Heart left ventricle (tissue), 16 donors: ENCODE data around the gene PTPRJ. TPM values are rescaled to one million over a fixed set of nuclear protein-coding genes. Genes with fewer than 3 reads are reported as not detected.

Experiments
- ATAC-seq, 4 donors: fragments of 200-7000 bp; cut with Tn5 transposase; one replicate each; pipeline ENCODE4 v1.9.1; 2020 to 2022; ENCODE audit warnings: moderate library complexity in 4 of 4, mild to moderate bottlenecking in 3 of 4, moderate number of reproducible peaks in 1 of 4
- DNase-seq, 5 donors: peaks; one replicate each; pipeline ENCODE4 v3.0.0-alpha.2; 2020
- H3K27ac ChIP-seq, 12 donors: fragments of 200-600 bp; sonication (generic) in 4 of 12; one replicate each; pipeline versions ENCODE4 v1.5.0 to v1.8.0; 2016 to 2022; ENCODE audit warnings: mild to moderate bottlenecking in 2 of 12
- H3K27me3 ChIP-seq, 9 donors: fragments of 200-600 bp; sonication (generic) in 2 of 9; one replicate each; pipeline versions ENCODE4 v1.5.1 to v1.8.0; 2016 to 2022; ENCODE audit warnings: mild to moderate bottlenecking in 3 of 9
- H3K36me3 ChIP-seq, 9 donors: fragments of 200-600 bp; sonication (generic) in 2 of 9; one replicate each; pipeline versions ENCODE4 v1.5.0 to v1.8.0; 2018 to 2022; ENCODE audit warnings: mild to moderate bottlenecking in 2 of 9
- H3K4me1 ChIP-seq, 12 donors: fragments of 200-600 bp; sonication (generic) in 4 of 12; one replicate each; pipeline versions ENCODE4 v1.5.0 to v1.8.0; 2016 to 2022; ENCODE audit warnings: mild to moderate bottlenecking in 3 of 12
- H3K4me3 ChIP-seq, 12 donors: fragments of 200-600 bp; sonication (generic) in 4 of 12; one replicate each; pipeline versions ENCODE4 v1.5.0 to v1.8.0; 2017 to 2022; ENCODE audit warnings: mild to moderate bottlenecking in 9 of 12, moderate library complexity in 4 of 12
- H3K9me3 ChIP-seq, 12 donors: fragments of 200-600 bp; sonication (generic) in 4 of 12; one replicate each; pipeline versions ENCODE4 v1.5.0 to v1.8.0; 2016 to 2022; ENCODE audit warnings: mild to moderate bottlenecking in 1 of 12
- POLR2A ChIP-seq, 2 donors: fragments of 450-650 bp; IDR thresholded peaks; one replicate each; pipeline ENCODE4 v1.6.1; 2017; ENCODE audit warnings: antibody characterized with exemption in 2 of 2, mild to moderate bottlenecking in 2 of 2, moderate library complexity in 2 of 2
- whole genome bisulfite sequencing, 4 donors: extraction: QIAGEN DNeasy Blood & Tissue Kit in 2 of 4; methylation state at CpG; one replicate each; pipeline versions ENCODE4 v1.1.5 to v1.1.7; 2013 to 2018; 5-methylcytosine and 5-hydroxymethylcytosine counted together
- intact Hi-C, 10 donors: fragments of 100-400 bp; cut with DNase I; formaldehyde crosslinking; loops; one replicate each; pipeline versions ENCODE4 v1.11.1 to v1.14.2; 2022
- polyA plus RNA-seq, 2 donors: library from polyadenylated mRNA; stranded (reverse); fragments of 200-250 nt; gene quantifications; one replicate each; pipeline ENCODE4 v1.2.3, GENCODE V29; 2013
- total RNA-seq, 9 donors: library from RNA; depleted of rRNA in 2 of 9; stranded (reverse); fragments of >200 nt in 2 of 9; fragmentation: NEBNext Ultra II Directional in 3 of 9; extraction: Animal tissue kit (Norgen Biotek cat#: 25700) in 3 of 9; gene quantifications; one replicate each; pipeline versions ENCODE4 v1.1.0 to v1.2.4, GENCODE V29; 2016 to 2023
- TF ChIP-seq, protein P1 (sequence below), 12 donors: fragments of 200-600 bp; sonication (generic) in 4 of 12; IDR thresholded peaks; one replicate each; pipeline versions ENCODE4 v1.5.0 to v1.8.0; 2018 to 2022; ENCODE audit warnings: antibody characterized with exemption in 12 of 12, mild to moderate bottlenecking in 5 of 12
- donor health status: ischemic (EF 13 %, LVEDD 7.1; RV severe dilation, severe dysfunction).
- donor health status: healthy with polysubstance abuse.
- donor health status: DM: no; HTN: yes; CAD: no.
- donor health status: DM: no; HTN: no; CAD: no.
- donor health status: ischemic (EF 25% LVEDD 6.9; RV normal size, moderate dysfunction).
- donor health status: ischemic (EF 25% LVEDD 5.7; RV mildly dilated, moderate dysfunction).
- donor health status: healthy.
- donor health status: DM: yes; HTN: yes; CAD: no.
- donor health status: ischemic (EF 35%, LVEDD 5.7; RV mildly dilated, moderate dysfunction).
- donor health status: nonischemic (EF 11% LVEDD 7.7; RV severe dilation, severe dysfunction).
- donor health status: DM: yes; HTN: yes; CAD: no.
- donor health status: PGD.
- donor health status: ischemic (EF 29% LVEDD 5.4; RV normal size, mild dysfunction).
- donor health status: nonischemic (EF 23%, LVEDD 6.1; RV moderate dilation, normal function).

The PTPRJ gene
- total and polyA plus RNA-seq, 11 donors, result 1.2 to 39.0 (median 6.3) TPM

DNA sequence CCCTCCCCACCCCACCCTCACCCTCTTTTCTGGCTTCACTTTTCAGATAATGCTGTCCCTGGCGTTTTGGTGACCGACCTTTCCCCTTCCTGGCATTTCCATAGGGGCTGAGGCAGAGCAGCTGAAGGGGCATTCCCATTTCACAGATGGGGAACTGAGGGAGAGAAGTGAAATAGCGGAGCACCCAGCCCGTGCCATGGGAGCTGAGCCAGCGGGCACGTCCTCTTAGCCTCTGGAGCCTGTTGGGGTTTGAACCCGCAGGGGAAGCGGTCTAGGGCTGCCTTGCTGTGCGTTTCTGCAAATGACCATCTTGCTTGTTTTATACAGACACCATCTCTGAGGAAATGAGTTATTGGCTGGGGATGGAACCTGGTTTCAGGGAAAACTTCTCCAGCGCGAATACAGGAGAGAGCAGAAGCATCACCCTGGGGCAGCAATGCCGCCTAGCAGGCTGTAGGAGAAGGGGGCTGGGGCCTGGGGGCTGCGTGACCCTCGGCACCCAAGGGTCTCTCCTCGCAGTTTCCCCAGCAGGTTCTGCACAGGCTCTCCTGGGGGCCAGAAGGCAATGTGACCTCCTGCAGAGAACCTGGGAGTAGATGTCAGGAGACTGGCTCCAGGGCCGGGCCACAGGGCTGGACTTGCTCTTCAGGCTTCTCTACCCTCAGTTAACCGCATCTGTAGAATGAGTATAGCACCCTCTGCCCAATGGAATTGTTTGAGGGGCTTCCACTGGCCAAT, 1.5 kb downstream of the PTPRJ start:
- intact Hi-C loops, result loop anchor here in 5 of 10 donors (5.0 to 10.0 kb wide), 4 partner anchors 83 to 125 kb away; no protein-coding TSS in a partner anchor

DNA sequence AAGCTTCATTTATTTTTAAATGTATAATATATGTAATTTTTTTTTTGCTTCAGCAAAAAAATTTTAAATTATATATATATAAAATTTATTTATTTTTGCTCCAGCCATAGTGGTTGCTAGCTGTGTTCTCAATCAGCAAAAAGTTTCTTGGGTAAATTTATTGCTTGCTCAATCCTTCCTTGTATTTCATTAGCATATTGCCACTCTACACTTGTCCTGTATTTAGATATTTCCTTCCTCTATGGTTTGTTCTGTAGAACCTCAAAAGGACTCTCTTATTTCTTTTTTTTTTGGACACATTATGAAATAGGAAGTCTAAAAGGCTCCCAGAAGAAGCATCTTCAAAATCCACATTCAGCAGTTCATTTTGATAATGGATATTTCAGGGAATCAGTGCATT, 2.3 kb downstream of the PTPRJ start:
- Histone ChIP-seq H3K9me3 (no peaks in the 10 kb centered on the region), H3K36me3 (no peaks in the 10 kb centered on the region), H3K27ac (peak overlapping the region in 1 of 12 donors; percentile 93), H3K27me3 (no peaks in the 10 kb centered on the region), H3K4me3 (peak overlapping the region in 2 of 12 donors; percentile 84 to 86), H3K4me1 (peaks cover 0 to 69% (median 12%) of the 10 kb centered on the region in 12 donors)
- intact Hi-C loops, result loop anchor here in 5 of 10 donors (5.0 to 10.0 kb wide), 4 partner anchors 82 to 125 kb away; no protein-coding TSS in a partner anchor
- DNase-seq (no peak), ATAC-seq (no peak)
- TF ChIP-seq, protein P1, sequence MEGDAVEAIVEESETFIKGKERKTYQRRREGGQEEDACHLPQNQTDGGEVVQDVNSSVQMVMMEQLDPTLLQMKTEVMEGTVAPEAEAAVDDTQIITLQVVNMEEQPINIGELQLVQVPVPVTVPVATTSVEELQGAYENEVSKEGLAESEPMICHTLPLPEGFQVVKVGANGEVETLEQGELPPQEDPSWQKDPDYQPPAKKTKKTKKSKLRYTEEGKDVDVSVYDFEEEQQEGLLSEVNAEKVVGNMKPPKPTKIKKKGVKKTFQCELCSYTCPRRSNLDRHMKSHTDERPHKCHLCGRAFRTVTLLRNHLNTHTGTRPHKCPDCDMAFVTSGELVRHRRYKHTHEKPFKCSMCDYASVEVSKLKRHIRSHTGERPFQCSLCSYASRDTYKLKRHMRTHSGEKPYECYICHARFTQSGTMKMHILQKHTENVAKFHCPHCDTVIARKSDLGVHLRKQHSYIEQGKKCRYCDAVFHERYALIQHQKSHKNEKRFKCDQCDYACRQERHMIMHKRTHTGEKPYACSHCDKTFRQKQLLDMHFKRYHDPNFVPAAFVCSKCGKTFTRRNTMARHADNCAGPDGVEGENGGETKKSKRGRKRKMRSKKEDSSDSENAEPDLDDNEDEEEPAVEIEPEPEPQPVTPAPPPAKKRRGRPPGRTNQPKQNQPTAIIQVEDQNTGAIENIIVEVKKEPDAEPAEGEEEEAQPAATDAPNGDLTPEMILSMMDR (IDR thresholded peaks at IDR 0.05), result no peak
- TF ChIP-seq POLR2A (IDR thresholded peaks at IDR 0.05), result no peak

More for the DNA sequence above, 1.5 kb downstream of the PTPRJ start:
- peak overlapping the region in 11 of 12 donors; percentile 65 to 97 (median 84) for H3K4me3 ChIP-seq
- DNase-seq (peak in 1 of 5 donors; percentile 76), ATAC-seq (peak in 1 of 4 donors; percentile 4)
- peak overlapping the region in 6 of 12 donors; percentile 55 to 93 (median 71) for H3K27ac ChIP-seq
- H3K36me3 ChIP-seq, result no peaks in the 10 kb centered on the region
- no peak for TF ChIP-seq POLR2A (IDR thresholded peaks at IDR 0.05)
- TF ChIP-seq, protein P1 (IDR thresholded peaks at IDR 0.05), result no peak
- no peaks in the 10 kb centered on the region for H3K27me3 ChIP-seq
- 51 to 64% (median 57%) methylated on average over 17 of the region's 17 CpGs for WGBS, 4 donors
- H3K9me3 ChIP-seq, result no peaks in the 10 kb centered on the region
- peaks cover 0 to 61% (median 12%) of the 10 kb centered on the region in 12 donors for H3K4me1 ChIP-seq

DNA sequence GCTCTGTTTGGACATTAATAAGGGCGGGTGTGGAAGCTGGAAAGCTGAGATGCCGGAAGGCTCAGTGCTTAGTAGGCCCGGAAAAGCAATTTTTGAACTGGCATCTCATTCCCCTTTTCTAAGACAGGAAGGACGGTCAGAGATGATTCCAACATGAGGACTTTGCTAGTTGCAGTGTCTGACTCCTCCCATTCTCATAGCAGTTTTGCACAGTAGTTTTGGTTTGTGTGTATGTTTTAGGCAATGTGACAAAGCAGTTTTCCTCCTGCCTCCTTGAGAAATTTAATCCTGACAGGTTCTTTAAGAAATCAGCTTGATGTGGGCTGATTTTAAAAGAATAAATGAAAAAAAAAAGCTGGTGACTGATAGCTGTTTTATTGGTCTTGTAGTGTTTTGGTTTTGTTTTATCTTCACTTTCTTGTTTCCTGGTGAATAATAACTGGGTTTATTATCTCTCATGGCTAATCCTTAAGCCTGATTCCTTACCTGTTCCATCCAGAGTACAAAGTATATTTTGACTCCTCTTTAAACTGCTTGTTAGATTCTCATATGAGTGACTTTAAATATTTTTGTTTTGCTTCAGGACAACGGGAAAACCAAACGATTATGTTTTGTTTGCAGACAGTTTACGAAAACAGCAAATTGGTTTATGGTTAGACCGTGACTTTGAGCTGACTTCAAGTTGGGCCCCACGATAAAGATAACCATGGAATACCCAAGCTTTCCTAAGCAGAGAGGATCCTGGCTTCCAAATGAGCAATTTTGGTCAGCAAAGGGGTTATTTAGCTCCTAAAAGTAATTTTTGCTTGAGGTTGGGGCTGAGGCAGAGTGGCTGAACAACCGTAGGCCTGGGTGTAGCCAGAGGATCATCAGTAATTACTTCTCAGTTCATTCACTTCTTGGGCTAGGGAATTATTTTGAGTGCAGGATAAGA, 3.4 kb downstream of the PTPRJ start:
- peak overlapping the region in 1 of 12 donors; percentile 93 for H3K27ac ChIP-seq
- no peak for DNase-seq
- H3K4me3 ChIP-seq, result peak overlapping the region in 1 of 12 donors; percentile 86
- H3K27me3 ChIP-seq, result no peaks in the 10 kb centered on the region
- WGBS, 4 donors, result 82 to 88% (median 87%) methylated on average over 10 of the region's 10 CpGs
- TF ChIP-seq POLR2A (IDR thresholded peaks at IDR 0.05), result no peak
- TF ChIP-seq, protein P1 (IDR thresholded peaks at IDR 0.05), result no peak
- peaks cover 0 to 79% (median 12%) of the 10 kb centered on the region in 12 donors for H3K4me1 ChIP-seq
- no peak for ATAC-seq
- no peaks in the 10 kb centered on the region for H3K36me3 ChIP-seq
- intact Hi-C loops, result loop anchor here in 5 of 10 donors (5.0 to 10.0 kb wide), 4 partner anchors 81 to 124 kb away; no protein-coding TSS in a partner anchor
- H3K9me3 ChIP-seq, result no peaks in the 10 kb centered on the region
